Stimulated activated CD8-positive, alpha-beta memory T cell treated with anti-CD3 and anti-CD28 coated beads, Interleukin-2, amount 100 ng/mL, for 48 hours (primary cell): ENCODE data around the gene ADCYAP1R1.

ENCODE experiments used
- DNase-seq, 2 donors: peaks; one replicate each; pipeline ENCODE4 v3.0.0-alpha.2; 2020; ENCODE audit warnings: low read depth in 2 of 2

Gene ADCYAP1R1

GRCh38 chr7:31043051-31043471 is 9.0 kb upstream of the ADCYAP1R1 start:
- DNase-seq, result no peak

GRCh38 chr7:31044529-31044928 is 7.6 kb upstream of the ADCYAP1R1 start:
- DNase-seq, result no peak

GRCh38 chr7:31046723-31047122 is 5.4 kb upstream of the ADCYAP1R1 start:
- DNase-seq, result no peak

- DNase-seq, result no peak
These were observed 4.6 kb upstream of the ADCYAP1R1 start for GRCh38 chr7:31047313-31048146.

GRCh38 chr7:31049005-31049765 is 2.9 kb upstream of the ADCYAP1R1 start:
- DNase-seq, result no peak

GRCh38 chr7:31052487-31052840 is 356 bp downstream of the ADCYAP1R1 start:
- DNase-seq, result no peak

- DNase-seq, result no peak
These were observed 913 bp downstream of the ADCYAP1R1 start for GRCh38 chr7:31052841-31053601.

- DNase-seq, result no peak
These were observed 1.9 kb downstream of the ADCYAP1R1 start for GRCh38 chr7:31053986-31054385.

GRCh38 chr7:31054608-31055278 is 2.6 kb downstream of the ADCYAP1R1 start:
- no peak for DNase-seq

- DNase-seq, result no peak
These were observed 3.4 kb downstream of the ADCYAP1R1 start for GRCh38 chr7:31055471-31055870.

GRCh38 chr7:31056775-31057346 is 4.8 kb downstream of the ADCYAP1R1 start:
- DNase-seq, result no peak

- DNase-seq, result no peak
These were observed 6.0 kb downstream of the ADCYAP1R1 start for GRCh38 chr7:31058122-31058521.

GRCh38 chr7:31058688-31059087 is 6.6 kb downstream of the ADCYAP1R1 start:
- DNase-seq, result no peak

GRCh38 chr7:31059551-31059950 is 7.4 kb downstream of the ADCYAP1R1 start:
- no peak for DNase-seq

- no peak for DNase-seq
These were observed 9.1 kb downstream of the ADCYAP1R1 start for GRCh38 chr7:31061185-31061584.

- DNase-seq, result no peak
These were observed 10.8 kb downstream of the ADCYAP1R1 start for GRCh38 chr7:31062746-31063435.

- no peak for DNase-seq
These were observed 13.0 kb downstream of the ADCYAP1R1 start for GRCh38 chr7:31065021-31065593.

- no peak for DNase-seq
These were observed 13.7 kb downstream of the ADCYAP1R1 start for GRCh38 chr7:31065840-31066239.

- no peak for DNase-seq
These were observed 14.5 kb downstream of the ADCYAP1R1 start for GRCh38 chr7:31066516-31067130.

GRCh38 chr7:31067491-31067890 is 15.4 kb downstream of the ADCYAP1R1 start:
- DNase-seq, result no peak
